ENCODE data around the gene CDH13.

The CDH13 gene

GRCh38 chr16:83233153-83233552 lies 606.4 kb downstream of the CDH13 start:
- TF ChIP-seq CTCF (IDR thresholded peaks at IDR 0.05; ENCODE audit: low read depth, low read length), result no peak
- in situ Hi-C loops (cut with HindIII; ENCODE audit: low sequenced_read_pairs), result no loop called here
- peak; percentile 36 for DNase-seq (ENCODE audit: low read depth, low spot score)
- no peak overlapping the region for H3K4me3 ChIP-seq (ENCODE audit: low read depth, low read length)

- no peak overlapping the region for H3K4me3 ChIP-seq (ENCODE audit: low read depth, low read length)
- in situ Hi-C loops (cut with HindIII; ENCODE audit: low sequenced_read_pairs), result no loop called here
- no peak for TF ChIP-seq CTCF (IDR thresholded peaks at IDR 0.05; ENCODE audit: low read depth, low read length)
- DNase-seq (ENCODE audit: low read depth, low spot score), result no peak
Measured at GRCh38 chr16:83238949-83239691, 612.4 kb downstream of the CDH13 start.

GRCh38 chr16:83244057-83244456 lies 617.3 kb downstream of the CDH13 start:
- in situ Hi-C loops (cut with HindIII; ENCODE audit: low sequenced_read_pairs), result no loop called here
- no peak for TF ChIP-seq CTCF (IDR thresholded peaks at IDR 0.05; ENCODE audit: low read depth, low read length)
- no peak overlapping the region for H3K4me3 ChIP-seq (ENCODE audit: low read depth, low read length)
- no peak for DNase-seq (ENCODE audit: low read depth, low spot score)

GRCh38 chr16:83245061-83245460 lies 618.3 kb downstream of the CDH13 start:
- peak; percentile 60 for DNase-seq (ENCODE audit: low read depth, low spot score)
- H3K4me3 ChIP-seq (ENCODE audit: low read depth, low read length), result no peak overlapping the region
- TF ChIP-seq CTCF (IDR thresholded peaks at IDR 0.05; ENCODE audit: low read depth, low read length), result no peak
- in situ Hi-C loops (cut with HindIII; ENCODE audit: low sequenced_read_pairs), result no loop called here

GRCh38 chr16:83247767-83248372 lies 621.1 kb downstream of the CDH13 start:
- no peak for TF ChIP-seq CTCF (IDR thresholded peaks at IDR 0.05; ENCODE audit: low read depth, low read length)
- DNase-seq (ENCODE audit: low read depth, low spot score), result no peak
- H3K4me3 ChIP-seq (ENCODE audit: low read depth, low read length), result no peak overlapping the region
- in situ Hi-C loops (cut with HindIII; ENCODE audit: low sequenced_read_pairs), result no loop called here

GRCh38 chr16:83248735-83249463 lies 622.1 kb downstream of the CDH13 start:
- DNase-seq (ENCODE audit: low read depth, low spot score), result no peak
- H3K4me3 ChIP-seq (ENCODE audit: low read depth, low read length), result no peak overlapping the region
- TF ChIP-seq CTCF (IDR thresholded peaks at IDR 0.05; ENCODE audit: low read depth, low read length), result no peak
- in situ Hi-C loops (cut with HindIII; ENCODE audit: low sequenced_read_pairs), result no loop called here

All from astrocyte of the spinal cord (primary cell).